PC-3 (cell line): Measurements from ENCODE around the gene RHBDL2. TPM values are rescaled to one million over a fixed set of nuclear protein-coding genes. Genes with fewer than 3 reads are reported as not detected.

ENCODE experiments used
- ATAC-seq: fragments of 200-7000 bp; cut with Tn5 transposase; 2 replicates; pipeline ENCODE4 v1.9.1; 2020; ENCODE audit warnings: mild to moderate bottlenecking, moderate library complexity
- BruUV-seq: library from RNA; stranded (reverse); fragments of 400-500 nt; replicated peaks from 2 replicates; lab custom pipeline; 2021; lab: Mats Ljungman, UMichigan
- CTCF ChIA-PET: fragments of 300-600 bp; sonication (Branson Sonifier 250); formaldehyde crosslinking; loops from one replicate; lab custom pipeline; 2022; ENCODE audit warnings: antibody characterized with exemption; lab: Charles Lee
- POLR2A ChIA-PET: fragments of 300-600 bp; sonication (Branson Sonifier 250); formaldehyde crosslinking; loops from one replicate; lab custom pipeline; 2022; ENCODE audit warnings: antibody characterized with exemption; ENCODE audit not compliant: unreplicated experiment; lab: Charles Lee
- DNase-seq: peaks from one replicate; pipeline ENCODE4 v3.0.0-alpha.2; 2015
- H2AFZ ChIP-seq: fragments of 300-600 bp; sonication (generic); 2 replicates; pipeline ENCODE4 v1.6.0; 2016; ENCODE audit warnings: antibody characterized with exemption, low read length
- H3F3A ChIP-seq: fragments of 300-600 bp; sonication (generic); one replicate; pipeline ENCODE4 v1.6.0; 2017; ENCODE audit warnings: antibody characterized with exemption, low read length, control low read depth, mild to moderate bottlenecking; ENCODE audit not compliant: unreplicated experiment
- H3K27ac ChIP-seq: fragments of 300-600 bp; sonication (generic); 2 replicates; pipeline ENCODE4 v1.5.1; 2016; ENCODE audit warnings: mild to moderate bottlenecking, low read length
- H3K27me3 ChIP-seq: fragments of 300-600 bp; sonication (generic); 2 replicates; pipeline ENCODE4 v1.6.1; 2016; ENCODE audit warnings: low read length, mixed read lengths
- H3K36me3 ChIP-seq: fragments of 300-600 bp; sonication (generic); 2 replicates; pipeline ENCODE4 v1.6.1; 2016; ENCODE audit warnings: low read depth, mixed run types, low read length, mixed read lengths
- H3K4me1 ChIP-seq: fragments of 300-600 bp; sonication (generic); 2 replicates; pipeline ENCODE4 v1.5.1; 2016; ENCODE audit warnings: low read length; ENCODE audit not compliant: insufficient read depth
- H3K4me2 ChIP-seq: fragments of 300-600 bp; sonication (generic); 2 replicates; pipeline ENCODE4 v1.6.0; 2016; ENCODE audit warnings: low read length
- H3K4me3 ChIP-seq: fragments of 300-600 bp; sonication (generic); 2 replicates; pipeline ENCODE4 v1.5.1; 2016; ENCODE audit warnings: mild to moderate bottlenecking, low read length, mixed read lengths
- H3K79me2 ChIP-seq: fragments of 300-600 bp; sonication (generic); 2 replicates; pipeline ENCODE4 v1.6.1; 2017; ENCODE audit warnings: low read length, mixed read lengths
- H3K9ac ChIP-seq: fragments of 300-600 bp; sonication (generic); 2 replicates; pipeline ENCODE4 v1.6.0; 2016; ENCODE audit warnings: mild to moderate bottlenecking, low read length
- H3K9me2 ChIP-seq: fragments of 300-600 bp; sonication (generic); replicated peaks from 2 replicates; pipeline ENCODE4 v1.6.1; 2016; ENCODE audit warnings: mixed run types, low read length, mixed read lengths
- H3K9me3 ChIP-seq: fragments of 300-600 bp; sonication (generic); 2 replicates; pipeline ENCODE4 v1.6.1; 2016; ENCODE audit warnings: low read length, mixed read lengths
- H4K20me1 ChIP-seq: fragments of 300-600 bp; sonication (generic); 2 replicates; pipeline ENCODE4 v1.6.1; 2016; ENCODE audit warnings: low read length, mixed read lengths
- CTCF ChIP-seq: fragments of 300-600 bp; sonication (generic); conservative IDR thresholded peaks from 2 replicates; pipeline ENCODE4 v1.5.1; 2017; ENCODE audit warnings: antibody characterized with exemption, low read depth, mild to moderate bottlenecking, low read length
- EZH2 ChIP-seq: fragments of 300-600 bp; sonication (generic); IDR thresholded peaks from one replicate; pipeline ENCODE4 v1.6.1; 2017; ENCODE audit warnings: antibody characterized with exemption, mild to moderate bottlenecking, low read length; ENCODE audit not compliant: unreplicated experiment
- EZH2phosphoT487 ChIP-seq: fragments of 300-600 bp; sonication (generic); IDR thresholded peaks from 2 replicates; pipeline ENCODE4 v1.6.1; 2018; ENCODE audit warnings: mild to moderate bottlenecking, antibody characterized with exemption, low read length, borderline replicate concordance
- intact Hi-C: fragments of 100-400 bp; cut with micrococcal nuclease; formaldehyde crosslinking; loops from 2 replicates; pipeline ENCODE4 v1.9.0; 2023
- total RNA-seq: library from RNA; depleted of rRNA; stranded (reverse); fragments of >200 nt; gene quantifications from 2 replicates; pipeline ENCODE4 v1.2.3, GENCODE V29; 2014

Gene RHBDL2
- total RNA-seq, 1 experiment from 2014 or later: 3.6 TPM

- Histone ChIP-seq H3K9ac (no peak overlapping the region), H3K79me2 (no peaks in the 10 kb centered on the region), H3K9me3 (no peaks in the 10 kb centered on the region), H3K27me3 (no peaks in the 10 kb centered on the region), H3K4me1 (no peaks in the 10 kb centered on the region), H3F3A (no peaks in the 10 kb centered on the region), H3K4me2 (no peak overlapping the region), H3K36me3 (no peaks in the 10 kb centered on the region), H4K20me1 (no peaks in the 10 kb centered on the region), H3K27ac (no peak overlapping the region), H2AFZ (no peak overlapping the region), H3K9me2 (no peaks in the 10 kb centered on the region), H3K4me3 (no peak overlapping the region)
- intact Hi-C loops: no loop called here
- ATAC-seq (no peak), DNase-seq (no peak)
- BruUV-seq: no TSS peak
- POLR2A ChIA-PET: no interaction called here
- TF ChIP-seq EZH2: no peak
- no peak for TF ChIP-seq EZH2phosphoT487
- TF ChIP-seq CTCF: no peak
- CTCF ChIA-PET: no interaction called here
Observed at GRCh38 chr1:38905985-38906384, 35.6 kb downstream of the RHBDL2 start.

- H3K9ac ChIP-seq: no peak overlapping the region
- H3K36me3 ChIP-seq: no peaks in the 10 kb centered on the region
- no peak for DNase-seq
- intact Hi-C loops: no loop called here
- no peaks in the 10 kb centered on the region for H3F3A ChIP-seq
- H4K20me1 ChIP-seq: no peaks in the 10 kb centered on the region
- no peak overlapping the region for H3K4me3 ChIP-seq
- H3K4me1 ChIP-seq: peaks cover 13% of the 10 kb centered on the region; the same call in 1 of the 2 replicates
- TF ChIP-seq EZH2phosphoT487: no peak
- TF ChIP-seq EZH2: no peak
- TF ChIP-seq CTCF: no peak
- no peak for ATAC-seq
- ChIA-PET POLR2A (no interaction called here), CTCF (no interaction called here)
- no peak overlapping the region for H3K27ac ChIP-seq
- H3K79me2 ChIP-seq: no peaks in the 10 kb centered on the region
- H3K9me2 ChIP-seq: no peaks in the 10 kb centered on the region
- no peak overlapping the region for H3K4me2 ChIP-seq
- H3K9me3 ChIP-seq: no peaks in the 10 kb centered on the region
- BruUV-seq: no TSS peak
- H3K27me3 ChIP-seq: no peaks in the 10 kb centered on the region
- no peak overlapping the region for H2AFZ ChIP-seq
Observed at GRCh38 chr1:38899560-38899959, 42.1 kb downstream of the RHBDL2 start.

- no peak overlapping the region for H3K27ac ChIP-seq
- POLR2A ChIA-PET: interaction anchor here (0.5 kb wide), 1 partner anchor 19 kb away, joined by 3 read pairs; no protein-coding TSS in a partner anchor
- peak; percentile 76 for DNase-seq
- H3K9ac ChIP-seq: no peak overlapping the region
- peaks cover 13% of the 10 kb centered on the region; the same call in 1 of the 2 replicates for H3K4me1 ChIP-seq
- no peak overlapping the region for H2AFZ ChIP-seq
- no peaks in the 10 kb centered on the region for H3K9me3 ChIP-seq
- no TSS peak for BruUV-seq
- no peaks in the 10 kb centered on the region for H3K79me2 ChIP-seq
- H4K20me1 ChIP-seq: no peaks in the 10 kb centered on the region
- no peak overlapping the region; the same call in 1 of the 2 replicates for H3K4me2 ChIP-seq
- H3F3A ChIP-seq: no peaks in the 10 kb centered on the region
- no peak overlapping the region for H3K4me3 ChIP-seq
- peak; percentile 99 for ATAC-seq
- TF ChIP-seq CTCF (no peak), EZH2 (no peak), EZH2phosphoT487 (no peak)
- no peaks in the 10 kb centered on the region for H3K36me3 ChIP-seq
- no peaks in the 10 kb centered on the region for H3K27me3 ChIP-seq
- H3K9me2 ChIP-seq: no peaks in the 10 kb centered on the region
- CTCF ChIA-PET: no interaction called here
- intact Hi-C loops: no loop called here
Observed at GRCh38 chr1:38898653-38899230, 42.9 kb downstream of the RHBDL2 start.
